ENCODE data around the gene ATP8B3. TPM values are rescaled to one million over a fixed set of nuclear protein-coding genes. Genes with fewer than 3 reads are reported as not detected.
A peak's percentile ranks its signal among the peaks of the same experiment; 100 is the strongest.

Gene ATP8B3
- total RNA-seq, 2 donors from 2014 or later, result 0.51 to 0.74 TPM

GRCh38 chr19:1833540-1833939 lies 21.5 kb upstream of the ATP8B3 start:
- H3K9me3 ChIP-seq, result no peaks in the 10 kb centered on the region
- peaks cover 2% of the 10 kb centered on the region for H3K36me3 ChIP-seq
- no peaks in the 10 kb centered on the region for H3K27me3 ChIP-seq
- no peak overlapping the region for H3K4me3 ChIP-seq
- no peak for TF ChIP-seq CTCF (IDR thresholded peaks at IDR 0.05)
- DNase-seq (ENCODE audit: low spot score), result no peak
- peak overlapping the region in 1 of 2 donors; percentile 46 for H3K27ac ChIP-seq
- H3K4me1 ChIP-seq, result peaks cover 0 to 42% of the 10 kb centered on the region in 2 donors

GRCh38 chr19:1832046-1832663 lies 20.1 kb upstream of the ATP8B3 start:
- Histone ChIP-seq H3K4me1 (peaks cover 0 to 32% of the 10 kb centered on the region in 2 donors), H3K9me3 (no peaks in the 10 kb centered on the region), H3K4me3 (no peak overlapping the region), H3K36me3 (peaks cover 16% of the 10 kb centered on the region), H3K27me3 (no peaks in the 10 kb centered on the region), H3K27ac (no peak overlapping the region)
- DNase-seq (ENCODE audit: low spot score), result no peak
- no peak for TF ChIP-seq CTCF (IDR thresholded peaks at IDR 0.05)

GRCh38 chr19:1830978-1831377 lies 18.9 kb upstream of the ATP8B3 start:
- no peaks in the 10 kb centered on the region for H3K9me3 ChIP-seq
- peaks cover 25% of the 10 kb centered on the region for H3K36me3 ChIP-seq
- no peak for DNase-seq (ENCODE audit: low spot score)
- H3K4me3 ChIP-seq, result no peak overlapping the region
- H3K27ac ChIP-seq, result no peak overlapping the region
- H3K4me1 ChIP-seq, result peaks cover 0 to 29% of the 10 kb centered on the region in 2 donors
- no peaks in the 10 kb centered on the region for H3K27me3 ChIP-seq
- TF ChIP-seq CTCF (IDR thresholded peaks at IDR 0.05), result no peak

- H3K4me3 ChIP-seq, result no peak overlapping the region
- H3K36me3 ChIP-seq, result peaks cover 25% of the 10 kb centered on the region
- no peaks in the 10 kb centered on the region for H3K27me3 ChIP-seq
- no peak for TF ChIP-seq CTCF (IDR thresholded peaks at IDR 0.05)
- DNase-seq (ENCODE audit: low spot score), result no peak
- H3K4me1 ChIP-seq, result peaks cover 0 to 29% of the 10 kb centered on the region in 2 donors
- no peak overlapping the region for H3K27ac ChIP-seq
- H3K9me3 ChIP-seq, result no peaks in the 10 kb centered on the region
These were observed 18.5 kb upstream of the ATP8B3 start for GRCh38 chr19:1830568-1830967.

- peaks cover 25% of the 10 kb centered on the region for H3K36me3 ChIP-seq
- no peak for DNase-seq (ENCODE audit: low spot score)
- H3K4me3 ChIP-seq, result no peak overlapping the region
These were observed 17.9 kb upstream of the ATP8B3 start for GRCh38 chr19:1829958-1830357.

More at GRCh38 chr19:1829958-1830357, 17.9 kb upstream of the ATP8B3 start:
- H3K27ac ChIP-seq, result no peak overlapping the region
- H3K9me3 ChIP-seq, result no peaks in the 10 kb centered on the region
- H3K4me1 ChIP-seq, result peaks cover 0 to 26% of the 10 kb centered on the region in 2 donors
- no peaks in the 10 kb centered on the region for H3K27me3 ChIP-seq
- TF ChIP-seq CTCF (IDR thresholded peaks at IDR 0.05), result no peak
